A549 (cell line): Measurements from ENCODE around the gene CYP26C1. TPM values are rescaled to one million over a fixed set of nuclear protein-coding genes. Genes with fewer than 3 reads are reported as not detected.

Experiments
- ATAC-seq, 2 experiments: fragments of 200-7000 bp in 1 of 2; fragments of >200 bp in 1 of 2; cut with Nextera tagmentation in 1 of 2; cut with Tn5 transposase in 1 of 2; 3 replicates each; pipeline versions ENCODE4 v1.8.0 to v1.9.1; 2018 to 2020; ENCODE audit warnings: mild to moderate bottlenecking in 1 of 2, moderate library complexity in 1 of 2
- CTCF ChIA-PET: fragments of 300-600 bp; sonication (Branson Sonifier 250); formaldehyde crosslinking; extraction: SDS; loops from one replicate; lab custom pipeline; 2021; ENCODE audit warnings: antibody characterized with exemption, inconsistent platforms; lab: Yijun Ruan, JAX
- POLR2A ChIA-PET: fragments of 350-600 bp; formaldehyde crosslinking; extraction: SDS; loops from one replicate; lab custom pipeline; 2021; ENCODE audit warnings: antibody characterized with exemption, inconsistent platforms; lab: Yijun Ruan, JAX
- DNase-seq, 2 experiments: peaks; one replicate each; pipeline versions ENCODE4 v3.0.0 to v3.0.0-alpha.2; 2011 to 2016; ENCODE audit warnings: low read depth in 1 of 2, low spot score in 1 of 2
- FAIRE-seq: peaks from 2 replicates; lab custom pipeline; 2011; peaks lifted over from hg19 to GRCh38; lab: Jason Lieb, UNC
- H3K27ac ChIP-seq, 2 experiments: fragments of >200 bp; sonication (Bioruptor Twin); formaldehyde crosslinking; 3 replicates each; pipeline ENCODE4 v1.5.1; 2016 to 2017
- H3K4me1 ChIP-seq: fragments of >200 bp; sonication (Bioruptor Twin); formaldehyde crosslinking; 3 replicates; pipeline ENCODE4 v1.6.1; 2016
- H3K4me2 ChIP-seq: fragments of >200 bp; sonication (Bioruptor Twin); formaldehyde crosslinking; 3 replicates; pipeline ENCODE4 v1.6.1; 2016
- H3K4me3 ChIP-seq: fragments of >200 bp; sonication (Bioruptor Twin); formaldehyde crosslinking; 3 replicates; pipeline ENCODE4 v1.5.1; 2016
- H3K9me3 ChIP-seq: fragments of >200 bp; sonication (Bioruptor Twin); formaldehyde crosslinking; 3 replicates; pipeline ENCODE4 v1.6.1; 2016
- CBX8 ChIP-seq: fragments of 200-600 bp; sonication (generic); IDR thresholded peaks from 2 replicates; pipeline ENCODE4 v1.6.1; 2016
- CHD2 ChIP-seq: fragments of 150-350 bp; IDR thresholded peaks from 2 replicates; pipeline ENCODE4 v1.6.1; 2014; ENCODE audit warnings: low read length; ENCODE audit not compliant: partially characterized antibody
- GATA3 ChIP-seq: IDR thresholded peaks from 2 replicates; pipeline ENCODE4 v1.6.1; 2012; ENCODE audit warnings: borderline replicate concordance
- HEYL ChIP-seq: fragments of 250-450 bp; sonication (Bioruptor Pico); IDR thresholded peaks from 2 replicates; pipeline ENCODE4 v1.8.0; 2021; ENCODE audit warnings: mild to moderate bottlenecking, moderate library complexity
- JUN ChIP-seq, 2 experiments: fragments of >200 bp; sonication (Bioruptor Twin); formaldehyde crosslinking; IDR thresholded peaks; 2 replicates in 1 of 2; 3 replicates in 1 of 2; pipeline ENCODE4 v1.6.1; 2016 to 2017
- KDM5A ChIP-seq: fragments of 200-600 bp; sonication (generic); IDR thresholded peaks from 2 replicates; pipeline ENCODE4 v1.6.1; 2016; ENCODE audit warnings: antibody characterized with exemption, mild to moderate bottlenecking
- MAFK ChIP-seq: fragments of 450-650 bp; IDR thresholded peaks from 2 replicates; pipeline ENCODE4 v1.6.1; 2014; ENCODE audit not compliant: partially characterized antibody
- RARB ChIP-seq: fragments of 250-450 bp; sonication (Bioruptor Pico); IDR thresholded peaks from 2 replicates; pipeline ENCODE4 v1.8.0; 2021; ENCODE audit warnings: mild to moderate bottlenecking, moderate library complexity
- RCOR1 ChIP-seq: fragments of 150-350 bp; IDR thresholded peaks from 2 replicates; pipeline ENCODE4 v1.6.1; 2014; ENCODE audit warnings: antibody characterized with exemption, low read length, low read depth
- REST ChIP-seq: fragments of 200-600 bp; sonication (generic); IDR thresholded peaks from 2 replicates; pipeline ENCODE4 v1.6.1; 2016; ENCODE audit warnings: antibody characterized with exemption, mild to moderate bottlenecking, moderate library complexity
- RFX5 ChIP-seq: fragments of 450-650 bp; IDR thresholded peaks from 2 replicates; pipeline ENCODE4 v1.7.1; 2014; ENCODE audit warnings: antibody characterized with exemption, mild to moderate bottlenecking, moderate library complexity
- RNF2 ChIP-seq: fragments of 200-600 bp; sonication (generic); IDR thresholded peaks from 2 replicates; pipeline ENCODE4 v1.6.1; 2016; ENCODE audit warnings: low read depth, mild to moderate bottlenecking, antibody characterized with exemption, moderate library complexity, borderline replicate concordance
- USF2 ChIP-seq: fragments of 450-650 bp; IDR thresholded peaks from 2 replicates; pipeline ENCODE4 v1.6.1; 2014; ENCODE audit warnings: antibody characterized with exemption
- ZNF302 ChIP-seq: fragments of 250-450 bp; sonication (Bioruptor Pico); IDR thresholded peaks from 2 replicates; pipeline ENCODE4 v1.9.0; 2021; ENCODE audit warnings: inconsistent platforms, mild to moderate bottlenecking, moderate library complexity
- ZSCAN20 ChIP-seq: fragments of 250-450 bp; sonication (Bioruptor Pico); IDR thresholded peaks from 2 replicates; pipeline ENCODE4 v1.8.0; 2022; ENCODE audit warnings: mild to moderate bottlenecking, moderate library complexity
- WGBS: methylation state at CpG from one replicate; pipeline ENCODE4 v1.1.6; 2017; ENCODE audit errors: missing lambda C conversion rate; 5-methylcytosine and 5-hydroxymethylcytosine counted together
- polyA plus RNA-seq, 4 experiments: library from polyadenylated mRNA; depleted of rRNA in 3 of 4; stranded (reverse); fragments of >200 nt; fragmentation: RNase III in 1 of 4; extraction: RNeasy Plus Mini Kit Qiagen cat#74134 plus additional on column Dnase treatment in 1 of 4; gene quantifications; 2 replicates in 3 of 4; 3 replicates in 1 of 4; pipeline ENCODE4 v1.2.3, GENCODE V29; 2011 to 2017
- TF ChIP-seq, protein P1 (sequence below): fragments of >200 bp; sonication (Bioruptor Twin); formaldehyde crosslinking; IDR thresholded peaks from 3 replicates; pipeline ENCODE4 v1.6.1; 2016
- TF ChIP-seq, protein P2 (sequence below): fragments of 250-450 bp; sonication (Bioruptor Pico); IDR thresholded peaks from 2 replicates; pipeline ENCODE4 v1.5.0; 2021; ENCODE audit warnings: mild to moderate bottlenecking, moderate library complexity, borderline replicate concordance

Gene CYP26C1
- polyA plus RNA-seq, 2 of the 4 experiments (the other 2 are of a cell fraction): not detected

DNA sequence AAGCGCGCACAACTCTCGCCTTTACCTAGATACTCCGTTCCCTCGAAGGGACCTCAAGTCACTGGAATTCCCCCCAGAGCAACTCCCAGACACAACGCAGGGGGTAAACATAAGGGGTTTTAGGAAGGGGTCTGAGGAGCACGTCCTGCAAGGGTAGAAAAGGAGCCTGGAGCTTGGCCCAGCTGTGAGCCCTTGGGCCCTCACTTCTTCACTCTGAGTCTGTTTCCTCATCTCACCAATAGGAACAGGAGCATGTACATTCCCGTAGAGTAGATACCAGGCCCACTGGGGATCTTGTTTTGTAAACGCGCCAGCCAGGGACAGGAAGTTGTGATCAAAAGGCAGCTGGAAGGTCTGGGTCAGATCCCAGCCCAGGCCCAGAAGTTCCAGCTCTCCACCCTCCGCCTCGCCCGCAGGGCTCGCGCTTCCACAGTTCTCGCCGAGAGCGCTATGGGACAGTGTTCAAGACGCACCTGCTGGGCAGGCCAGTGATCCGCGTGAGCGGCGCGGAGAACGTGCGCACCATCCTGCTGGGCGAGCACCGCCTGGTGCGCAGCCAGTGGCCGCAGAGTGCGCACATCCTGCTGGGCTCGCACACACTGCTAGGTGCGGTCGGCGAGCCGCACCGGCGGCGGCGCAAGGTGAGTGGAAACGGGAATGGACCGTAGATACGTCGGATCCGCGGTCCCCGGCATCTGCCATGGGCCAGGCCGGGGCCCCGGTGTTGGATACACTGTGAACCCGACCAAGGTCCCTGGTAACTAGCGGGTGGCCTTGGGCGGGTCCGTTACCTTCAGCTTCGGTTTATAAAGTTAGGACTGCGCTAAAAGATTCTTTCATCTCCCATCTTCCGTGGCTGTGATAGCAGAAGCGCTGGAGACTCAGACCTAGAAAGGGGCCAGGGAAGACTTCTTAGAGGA, 1.3 kb downstream of the CYP26C1 start:
- H3K27ac ChIP-seq: no peak overlapping the region
- TF ChIP-seq RNF2 (no peak), HEYL (CRISPR knock-in tag) (no peak), CHD2 (no peak), ZNF302 (CRISPR knock-in tag) (no peak), MAFK (no peak), CBX8 (no peak), ZSCAN20 (no peak), KDM5A (no peak), GATA3 (no peak), RFX5 (no peak), JUN (IDR thresholded peaks at IDR 0.05) (no peak), RCOR1 (no peak), RARB (CRISPR knock-in tag) (no peak), USF2 (no peak), REST (no peak)
- TF ChIP-seq, protein P1, sequence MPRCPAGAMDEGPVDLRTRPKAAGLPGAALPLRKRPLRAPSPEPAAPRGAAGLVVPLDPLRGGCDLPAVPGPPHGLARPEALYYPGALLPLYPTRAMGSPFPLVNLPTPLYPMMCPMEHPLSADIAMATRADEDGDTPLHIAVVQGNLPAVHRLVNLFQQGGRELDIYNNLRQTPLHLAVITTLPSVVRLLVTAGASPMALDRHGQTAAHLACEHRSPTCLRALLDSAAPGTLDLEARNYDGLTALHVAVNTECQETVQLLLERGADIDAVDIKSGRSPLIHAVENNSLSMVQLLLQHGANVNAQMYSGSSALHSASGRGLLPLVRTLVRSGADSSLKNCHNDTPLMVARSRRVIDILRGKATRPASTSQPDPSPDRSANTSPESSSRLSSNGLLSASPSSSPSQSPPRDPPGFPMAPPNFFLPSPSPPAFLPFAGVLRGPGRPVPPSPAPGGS: no peak
- TF ChIP-seq, protein P2, sequence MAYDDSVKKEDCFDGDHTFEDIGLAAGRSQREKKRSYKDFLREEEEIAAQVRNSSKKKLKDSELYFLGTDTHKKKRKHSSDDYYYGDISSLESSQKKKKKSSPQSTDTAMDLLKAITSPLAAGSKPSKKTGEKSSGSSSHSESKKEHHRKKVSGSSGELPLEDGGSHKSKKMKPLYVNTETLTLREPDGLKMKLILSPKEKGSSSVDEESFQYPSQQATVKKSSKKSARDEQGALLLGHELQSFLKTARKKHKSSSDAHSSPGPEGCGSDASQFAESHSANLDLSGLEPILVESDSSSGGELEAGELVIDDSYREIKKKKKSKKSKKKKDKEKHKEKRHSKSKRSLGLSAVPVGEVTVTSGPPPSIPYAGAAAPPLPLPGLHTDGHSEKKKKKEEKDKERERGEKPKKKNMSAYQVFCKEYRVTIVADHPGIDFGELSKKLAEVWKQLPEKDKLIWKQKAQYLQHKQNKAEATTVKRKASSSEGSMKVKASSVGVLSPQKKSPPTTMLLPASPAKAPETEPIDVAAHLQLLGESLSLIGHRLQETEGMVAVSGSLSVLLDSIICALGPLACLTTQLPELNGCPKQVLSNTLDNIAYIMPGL (CRISPR knock-in tag): no peak
- FAIRE-seq: no peak
- DNase-seq: no peak
- 95% methylated on average over 51 of the region's 57 CpGs for WGBS
- no peak; a peak in 2 of 6 replicates for ATAC-seq
- H3K9me3 ChIP-seq: no peaks in the 10 kb centered on the region
- CTCF ChIA-PET: interaction anchor here (1.0 to 3.5 kb wide), 8 partner anchors 8 to 97 kb away, joined by 3 to 17 read pairs (median 4); partner anchors contain the start of gene CYP26A1
- no peak overlapping the region for H3K4me3 ChIP-seq
- no peak overlapping the region for H3K4me2 ChIP-seq
- POLR2A ChIA-PET: no interaction called here
- H3K4me1 ChIP-seq: no peaks in the 10 kb centered on the region
